ENCODE results near the gene SERPIND1.
"Not testable (repeated sequence)": the region's sequence is repeated elsewhere in the genome, so short reads cannot be mapped to it uniquely, and the experiment has no call there.

Gene SERPIND1

DNA sequence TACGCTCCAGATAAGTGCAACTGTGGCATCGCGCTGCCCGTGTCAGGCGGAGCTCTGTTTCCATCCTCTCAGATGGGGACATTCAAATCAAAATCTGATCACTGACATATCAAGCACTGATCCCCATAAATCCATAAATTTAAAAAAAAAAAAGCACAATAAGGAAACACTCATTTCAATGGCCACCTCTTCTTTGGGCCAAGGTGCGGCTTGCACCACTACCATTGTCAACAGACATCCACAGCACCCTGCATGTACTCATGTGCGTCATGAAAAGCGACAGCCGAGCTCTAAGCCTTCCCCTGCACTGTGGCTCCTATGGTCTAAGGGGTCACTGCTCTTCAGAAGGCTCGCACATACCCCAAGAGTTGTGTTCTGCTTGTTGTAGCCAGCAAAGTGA is 26.7 kb upstream of the SERPIND1 start:
- DNase-seq (ENCODE audit: low read depth, low spot score) = no peak

DNA sequence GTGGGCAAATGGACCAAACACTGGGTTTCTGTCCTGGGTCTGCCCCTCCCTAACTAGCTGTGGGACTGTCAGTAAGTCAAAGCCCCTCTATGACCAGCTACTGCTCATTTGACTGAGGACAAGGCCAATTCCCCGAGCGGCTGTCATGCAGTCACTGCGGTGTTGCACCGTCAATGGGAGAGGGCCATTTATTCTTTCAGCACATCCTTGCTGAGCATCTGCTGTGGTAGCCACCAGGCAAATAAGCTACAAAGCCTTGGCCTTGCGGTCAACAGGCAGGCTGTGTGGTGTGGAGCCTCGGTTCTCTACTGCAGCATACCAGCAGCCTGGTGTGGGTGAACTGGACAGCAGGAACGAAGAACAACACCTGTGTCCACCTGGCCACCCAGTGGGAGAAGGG is 25.8 kb upstream of the SERPIND1 start:
- DNase-seq (ENCODE audit: low read depth, low spot score) = no peak

DNA sequence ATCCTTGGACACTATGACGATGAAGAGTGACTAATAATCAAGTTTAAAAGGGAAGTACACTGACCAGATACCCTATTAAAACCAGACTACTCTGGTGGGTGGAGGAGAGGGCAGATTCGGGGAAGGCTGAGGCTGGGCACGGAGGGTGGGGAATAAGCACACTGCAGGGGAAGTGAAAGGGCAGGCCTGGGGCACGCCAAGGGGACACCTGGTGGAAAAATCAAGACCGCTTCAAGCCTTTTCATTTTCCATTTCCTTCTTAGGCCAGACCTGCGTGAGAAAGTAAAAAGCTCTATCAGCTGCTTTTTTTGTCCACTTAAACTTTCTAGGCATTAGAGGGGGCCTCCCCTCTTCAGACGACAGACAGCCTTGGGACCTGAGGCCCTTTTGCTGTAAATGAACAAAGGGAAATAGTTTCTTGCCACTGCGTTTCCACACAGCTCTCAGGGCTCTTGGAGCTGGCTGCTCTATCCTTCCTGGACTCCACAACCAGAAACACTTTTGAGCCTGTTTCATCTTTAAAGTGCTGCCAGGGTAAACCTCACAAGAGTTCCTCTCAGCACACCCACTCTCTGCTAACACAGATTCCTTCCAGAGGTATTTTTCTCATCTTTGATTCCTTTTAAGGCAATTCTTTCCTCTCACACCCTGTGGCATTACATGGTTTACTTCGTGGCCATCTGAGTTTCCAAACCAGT is 25.0 kb upstream of the SERPIND1 start:
- no peak for DNase-seq (ENCODE audit: low read depth, low spot score)

DNA sequence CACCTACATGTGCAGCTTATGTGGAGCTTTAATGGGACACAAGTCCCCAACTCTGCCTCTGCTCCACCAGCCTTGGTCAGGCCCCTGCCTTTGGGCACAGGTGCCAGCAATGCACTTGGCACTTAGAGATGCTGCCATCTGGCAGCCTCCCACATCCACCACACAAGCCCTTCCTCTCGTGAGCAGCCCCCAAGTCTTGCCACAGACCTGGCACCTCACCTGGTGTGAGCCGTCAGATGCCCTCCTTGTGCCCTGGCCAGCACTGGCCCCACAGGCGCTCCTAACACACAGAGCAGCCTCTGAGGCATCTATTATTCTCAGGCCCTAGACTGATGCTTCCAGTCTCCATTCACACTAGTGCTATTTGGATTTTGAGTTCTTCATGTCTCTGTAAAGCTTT is 24.5 kb upstream of the SERPIND1 start:
- no peak for DNase-seq (ENCODE audit: low read depth, low spot score)

DNA sequence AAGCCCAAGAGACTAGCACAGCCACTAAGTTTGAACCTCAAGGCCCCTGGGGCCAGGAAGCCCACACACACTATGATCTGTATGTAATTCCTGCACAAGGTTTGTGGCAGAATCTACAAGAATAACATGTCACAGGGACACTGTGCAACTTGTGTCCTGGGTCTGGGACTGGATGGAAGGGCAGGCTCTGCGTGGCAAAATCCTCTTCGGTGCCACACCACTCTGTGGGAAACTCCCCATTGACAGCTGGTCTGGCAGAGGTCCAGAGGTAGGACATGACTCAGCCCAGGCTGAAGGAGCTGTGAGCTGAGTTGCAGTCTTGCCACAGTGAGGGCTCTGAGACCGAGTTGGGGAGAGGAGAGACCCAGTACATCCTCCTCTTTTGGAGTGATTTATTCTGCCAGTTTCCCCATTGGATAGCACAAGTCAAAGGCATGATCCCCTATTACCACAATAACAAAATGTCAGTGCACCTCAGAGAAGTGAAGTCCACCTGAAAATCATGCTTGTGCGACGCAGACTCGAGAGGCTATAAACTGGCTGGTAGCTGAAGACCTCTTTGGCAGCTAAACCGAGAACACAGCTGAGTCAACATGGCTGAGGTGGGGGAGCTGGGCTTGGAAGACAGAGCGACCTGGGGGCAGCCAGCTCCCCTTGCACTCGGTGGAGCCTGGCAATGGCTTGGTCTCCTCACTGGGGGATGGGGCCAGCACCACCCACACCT is 23.3 kb upstream of the SERPIND1 start:
- DNase-seq (ENCODE audit: low read depth, low spot score) = no peak

DNA sequence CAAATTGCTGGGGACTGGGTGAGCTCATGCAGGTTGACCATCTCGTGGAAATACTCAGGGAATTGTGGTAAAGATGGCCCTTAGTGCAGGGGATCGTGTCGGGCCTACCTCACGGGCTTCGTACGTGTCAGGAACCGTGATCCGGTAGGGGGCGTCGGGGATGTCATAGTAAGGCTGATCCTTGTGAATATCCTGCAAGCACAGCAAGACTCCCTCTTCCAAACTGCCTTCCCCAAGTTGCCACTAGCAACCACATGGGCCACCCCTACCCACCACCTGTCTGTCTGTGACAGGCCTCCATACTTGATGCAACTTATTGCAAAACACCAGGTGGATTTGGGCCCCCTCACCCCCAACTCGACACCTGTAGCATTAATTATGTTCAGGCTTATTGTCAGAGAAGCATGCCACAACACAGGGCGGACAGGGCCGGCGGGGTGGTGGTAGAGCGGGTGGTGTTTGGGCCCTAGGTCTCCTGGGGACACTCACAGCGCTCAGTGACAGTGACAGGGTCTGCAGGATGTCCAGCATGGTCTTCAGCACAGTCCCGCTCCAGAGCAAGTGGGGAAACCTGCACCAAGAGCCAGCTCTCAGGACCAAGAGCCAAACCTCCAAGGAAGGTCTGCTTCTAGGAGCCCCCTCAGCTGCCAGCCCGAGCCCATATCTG is 22.6 kb upstream of the SERPIND1 start:
- no peak for DNase-seq (ENCODE audit: low read depth, low spot score)

DNA sequence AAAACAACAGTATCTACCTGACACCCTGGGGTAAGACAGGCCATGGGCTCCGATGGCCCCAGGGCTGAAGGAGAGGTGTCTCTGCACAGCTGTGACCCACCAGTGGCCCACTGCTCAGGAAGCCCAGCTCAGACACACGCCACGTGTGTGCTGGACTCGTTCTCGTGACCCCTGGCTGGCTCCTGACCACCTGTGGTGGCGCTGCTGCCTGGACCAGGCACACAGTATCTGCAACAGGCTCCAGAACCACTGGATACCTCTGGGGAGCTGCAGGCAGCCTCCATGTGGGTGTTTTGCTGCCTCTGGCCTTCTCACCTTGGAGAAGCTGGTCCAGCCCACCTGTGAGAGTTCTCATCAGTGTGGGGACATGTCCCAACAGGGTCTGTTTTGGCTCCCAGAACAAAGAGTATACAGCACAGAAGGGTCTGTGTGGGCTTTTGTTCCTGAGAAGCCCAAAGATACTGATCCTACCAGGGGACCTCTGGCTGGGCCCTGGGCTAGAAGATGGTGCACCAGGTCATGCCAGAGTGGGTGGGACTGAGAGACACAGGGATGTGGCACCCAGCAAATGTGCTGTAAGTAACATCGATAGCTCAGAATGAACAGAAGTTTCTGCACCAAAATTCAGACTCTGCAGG is 21.7 kb upstream of the SERPIND1 start:
- DNase-seq (ENCODE audit: low read depth, low spot score) = no peak

DNA sequence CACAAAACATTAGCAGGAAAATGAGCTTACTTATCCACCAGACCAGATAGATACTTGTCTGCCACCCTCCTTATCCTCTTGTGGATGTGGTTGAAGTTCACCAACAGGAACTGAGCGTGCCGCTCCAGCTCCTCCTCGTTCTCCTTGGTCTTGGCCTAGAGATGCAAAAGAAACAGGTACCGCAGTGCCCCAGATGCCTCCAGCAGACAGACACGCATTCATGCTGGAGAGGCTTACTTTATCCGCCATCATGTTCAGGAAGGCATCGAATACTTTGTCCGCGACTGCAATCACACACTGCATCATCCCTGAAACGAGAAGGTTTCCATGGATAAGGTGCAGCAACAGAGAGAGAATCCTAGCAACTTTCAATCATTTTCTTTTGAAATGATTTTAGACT is 21.0 kb upstream of the SERPIND1 start:
- no peak for DNase-seq (ENCODE audit: low read depth, low spot score)

DNA sequence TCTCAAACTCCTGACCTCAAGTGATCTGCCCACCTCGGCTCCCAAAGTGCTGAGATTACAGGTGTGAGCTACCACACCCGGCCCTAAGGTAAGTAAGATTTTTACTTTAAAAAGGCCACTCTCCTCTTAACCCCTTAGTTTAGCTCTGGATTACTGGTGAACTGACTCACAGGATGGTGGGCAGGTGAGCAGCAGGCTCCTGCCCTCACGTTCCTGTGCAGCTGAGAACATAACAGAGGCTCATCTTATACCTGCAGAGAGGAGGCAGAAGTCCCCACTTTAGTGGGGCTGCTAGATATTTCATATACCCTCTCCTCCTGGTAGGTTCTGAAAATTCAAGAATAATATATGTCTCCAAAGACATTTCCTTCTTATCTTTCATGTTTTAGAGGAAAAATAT is 17.1 kb upstream of the SERPIND1 start:
- no peak for DNase-seq (ENCODE audit: low read depth, low spot score)

DNA sequence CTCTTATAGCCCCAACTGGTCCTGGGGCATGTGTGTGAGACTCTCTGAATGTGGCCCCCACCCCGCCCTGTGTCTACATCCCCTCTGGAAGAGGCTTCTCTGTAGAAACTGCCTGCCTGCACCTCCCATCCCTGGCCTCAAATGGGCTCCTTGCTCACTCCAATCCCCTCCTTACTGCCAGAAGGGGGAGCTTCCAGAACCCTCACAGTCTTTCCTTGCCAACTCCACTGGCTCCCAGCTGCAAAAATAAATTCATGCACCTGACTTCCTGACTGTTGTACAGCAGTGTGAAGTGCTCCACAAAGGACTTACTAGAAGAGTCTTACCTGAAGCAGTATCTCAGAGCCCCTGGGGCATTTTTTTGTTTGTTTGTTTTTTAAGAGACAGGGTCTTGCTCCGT is 15.2 kb upstream of the SERPIND1 start:
- no peak for DNase-seq (ENCODE audit: low read depth, low spot score)

DNA sequence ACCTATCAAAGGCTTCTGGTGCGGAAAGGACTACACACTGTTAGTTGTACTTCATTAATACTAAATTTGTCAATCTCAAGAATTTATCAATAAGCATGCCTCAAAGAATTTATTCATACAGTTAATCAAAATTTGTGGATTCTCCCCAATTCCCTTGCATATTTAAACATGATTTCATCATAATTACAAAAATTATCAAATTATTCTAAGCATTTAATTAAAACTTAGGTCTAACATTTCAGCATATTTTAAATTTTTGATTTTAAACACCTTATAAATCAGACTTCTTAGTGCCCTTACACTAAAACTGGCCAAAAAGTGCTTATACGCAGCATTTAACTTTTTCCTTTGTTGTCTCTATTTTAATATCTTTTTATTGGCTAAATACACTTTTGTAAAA is 13.8 kb upstream of the SERPIND1 start:
- no peak for DNase-seq (ENCODE audit: low read depth, low spot score)

DNA sequence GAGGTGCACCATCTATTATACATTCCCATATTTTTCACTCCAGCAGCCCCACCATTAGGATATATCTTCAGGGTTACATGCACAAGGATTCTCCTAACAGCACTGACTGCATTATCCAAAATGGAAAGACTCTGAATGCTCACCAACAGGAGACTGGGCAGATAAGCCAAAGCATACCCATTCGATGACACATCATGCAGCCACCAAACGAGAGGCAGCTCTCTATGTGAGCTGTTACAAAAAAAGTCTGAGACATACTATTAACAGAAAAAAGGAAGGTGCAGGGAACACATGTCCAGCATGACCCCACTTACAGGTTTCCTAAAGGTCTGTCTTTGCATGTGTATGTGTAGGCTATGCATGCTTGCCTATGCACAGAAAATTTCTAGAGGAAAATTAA is 12.4 kb upstream of the SERPIND1 start:
- no peak for DNase-seq (ENCODE audit: low read depth, low spot score)

DNA sequence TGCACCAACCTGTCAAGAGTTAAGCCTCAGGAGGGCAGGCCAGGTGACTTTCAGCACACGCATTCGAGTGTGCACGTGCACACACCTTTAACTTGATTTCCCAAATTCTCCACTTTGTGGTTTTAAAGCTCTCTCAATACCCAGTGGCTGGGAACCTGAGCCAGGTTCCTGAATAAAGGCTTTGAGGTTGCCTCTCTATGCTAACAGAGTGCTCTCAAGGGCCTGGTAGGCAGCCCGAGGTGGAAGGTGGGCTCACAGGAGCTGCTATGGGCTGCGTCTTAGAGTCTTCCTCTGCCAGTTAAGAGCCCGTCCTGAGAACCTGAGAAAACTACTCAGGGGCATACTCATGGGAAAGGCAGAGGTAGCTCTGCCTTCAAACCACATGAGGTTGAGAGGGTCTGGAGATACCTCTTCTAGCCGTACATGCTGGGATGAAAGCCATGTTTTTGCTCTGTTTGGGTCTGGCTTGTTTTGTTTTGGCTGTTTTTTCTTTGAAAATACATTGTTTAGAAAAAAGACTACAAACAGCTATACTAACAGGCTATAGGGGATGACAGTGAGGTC is 11.6 kb upstream of the SERPIND1 start:
- no peak for DNase-seq (ENCODE audit: low read depth, low spot score)

DNA sequence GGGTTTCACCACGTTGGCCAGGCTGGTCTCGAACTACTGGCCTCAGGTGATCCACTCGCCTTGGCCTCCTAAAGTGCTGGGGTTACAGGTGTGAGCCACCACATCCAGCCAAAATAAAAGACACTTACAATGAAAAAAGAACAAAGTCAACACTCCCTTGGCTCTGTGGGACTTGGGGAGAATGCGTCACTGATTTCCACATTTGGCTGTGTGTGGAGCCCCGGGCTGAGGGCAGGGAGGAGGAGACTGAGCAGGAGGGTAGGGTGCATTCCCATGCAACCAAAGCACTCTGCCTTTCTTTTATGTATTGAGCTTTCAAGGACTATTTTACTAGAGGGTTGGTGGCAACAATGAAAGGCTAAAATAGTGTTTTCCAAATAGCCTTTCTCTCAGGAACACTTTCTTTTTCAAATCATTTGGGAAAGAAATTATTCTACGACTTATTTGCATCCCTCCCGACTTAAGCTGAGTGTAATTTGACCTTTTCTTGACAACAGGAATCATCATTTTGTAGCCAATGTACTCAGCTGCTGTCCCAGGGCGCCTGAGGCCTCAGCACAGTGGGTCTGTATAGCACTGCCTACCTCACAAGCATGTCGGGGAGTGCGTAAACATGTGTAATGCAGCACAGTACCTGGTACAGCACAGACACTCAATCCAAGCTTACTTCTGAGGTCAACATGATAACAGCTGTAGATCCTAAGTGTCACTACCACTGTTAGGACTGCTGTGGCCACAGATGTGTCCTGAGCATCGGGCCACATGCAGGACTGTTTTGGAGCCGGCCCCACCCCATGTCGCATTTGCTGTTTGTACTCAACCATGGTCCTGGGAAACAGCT is 10.1 kb upstream of the SERPIND1 start:
- no peak for DNase-seq (ENCODE audit: low read depth, low spot score)

DNA sequence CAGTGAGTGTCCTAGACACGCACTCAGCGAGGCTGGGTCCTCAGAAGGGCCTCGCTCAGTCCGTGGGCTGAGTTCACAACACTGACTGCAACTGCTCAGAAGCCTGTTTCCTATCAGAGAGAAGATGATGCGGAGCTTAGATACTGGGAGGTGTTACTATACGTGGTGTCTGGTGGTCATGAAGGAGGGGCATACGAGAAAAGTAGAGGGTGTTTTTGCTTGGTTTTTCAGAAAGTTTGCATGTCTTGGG is 9.5 kb upstream of the SERPIND1 start:
- no peak for DNase-seq (ENCODE audit: low read depth, low spot score)

DNA sequence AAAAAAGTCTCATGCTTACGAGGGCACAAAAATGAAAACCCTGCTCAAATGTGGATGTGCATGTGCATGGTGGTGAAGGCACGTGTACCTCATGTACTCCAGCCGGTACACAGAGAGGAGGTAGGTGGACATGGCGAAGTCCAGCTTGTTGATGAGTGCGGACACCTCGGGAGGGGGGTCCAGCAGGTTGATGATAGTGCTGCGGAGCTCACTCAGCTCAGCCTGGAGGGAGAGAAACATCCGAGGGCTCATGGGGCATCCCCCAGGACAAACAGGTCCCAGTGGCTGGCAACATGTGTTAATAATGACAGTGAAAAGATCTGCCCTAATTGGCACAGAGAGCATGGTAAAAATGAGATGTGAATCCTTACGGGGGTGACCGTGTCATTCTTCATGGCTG is 9.2 kb upstream of the SERPIND1 start:
- no peak for DNase-seq (ENCODE audit: low read depth, low spot score)

DNA sequence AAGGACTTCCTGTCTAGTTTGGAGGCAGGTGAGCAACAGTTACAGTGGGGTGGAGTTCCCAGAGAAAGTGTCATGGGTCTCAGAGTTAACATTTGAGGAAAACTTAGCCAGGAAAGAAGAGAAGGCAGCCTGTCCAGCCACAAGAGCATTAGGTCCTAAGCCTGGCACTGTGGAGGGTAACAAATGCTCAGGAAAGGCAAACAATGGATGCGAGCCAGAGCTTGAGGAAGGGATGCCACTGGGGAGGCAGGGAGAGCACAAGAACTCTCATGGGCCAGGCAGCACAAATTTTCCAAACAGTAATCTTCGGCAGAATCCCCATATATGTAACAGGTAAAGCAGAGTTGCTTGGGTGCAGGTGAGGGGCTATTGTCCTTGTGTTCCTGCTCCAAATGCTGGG is 8.0 kb upstream of the SERPIND1 start:
- DNase-seq (ENCODE audit: low read depth, low spot score) = no peak

DNA sequence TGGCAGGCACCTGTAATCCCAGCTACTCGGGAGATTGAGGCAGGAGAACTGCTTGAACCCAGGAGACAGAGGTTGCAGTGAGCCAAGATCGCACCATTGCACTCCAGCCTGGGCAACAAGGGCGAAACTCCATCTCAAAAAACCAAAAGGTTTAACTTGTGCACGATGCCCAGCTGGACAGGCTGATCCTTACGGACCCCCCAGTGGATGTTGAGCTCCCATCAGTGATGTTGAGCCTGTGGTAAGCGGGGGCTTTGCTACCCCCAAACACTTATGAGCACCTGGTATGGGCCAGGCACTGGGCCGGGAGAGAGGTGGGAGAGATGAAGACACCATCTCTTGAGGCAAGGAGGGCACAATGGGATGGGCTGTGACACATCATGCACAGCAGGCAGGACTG is 7.4 kb upstream of the SERPIND1 start:
- no peak for DNase-seq (ENCODE audit: low read depth, low spot score)

DNA sequence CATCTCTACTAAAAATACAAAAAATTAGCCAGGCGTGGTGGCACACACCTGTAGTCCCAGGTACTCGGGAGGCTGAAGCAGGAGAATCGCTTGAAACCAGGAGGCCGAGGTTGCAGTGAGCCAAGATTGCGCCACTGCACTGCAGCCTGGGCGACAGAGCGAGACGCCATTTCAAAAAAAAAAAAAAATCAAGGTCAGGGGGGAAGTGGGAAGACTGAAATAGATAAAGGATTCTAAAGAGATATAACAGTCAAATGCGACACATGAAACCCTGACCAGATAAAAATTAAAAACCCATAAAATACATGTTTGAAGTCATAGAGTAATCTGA is 4.5 kb upstream of the SERPIND1 start:
- not testable (repeated sequence) for DNase-seq (ENCODE audit: low read depth, low spot score)

DNA sequence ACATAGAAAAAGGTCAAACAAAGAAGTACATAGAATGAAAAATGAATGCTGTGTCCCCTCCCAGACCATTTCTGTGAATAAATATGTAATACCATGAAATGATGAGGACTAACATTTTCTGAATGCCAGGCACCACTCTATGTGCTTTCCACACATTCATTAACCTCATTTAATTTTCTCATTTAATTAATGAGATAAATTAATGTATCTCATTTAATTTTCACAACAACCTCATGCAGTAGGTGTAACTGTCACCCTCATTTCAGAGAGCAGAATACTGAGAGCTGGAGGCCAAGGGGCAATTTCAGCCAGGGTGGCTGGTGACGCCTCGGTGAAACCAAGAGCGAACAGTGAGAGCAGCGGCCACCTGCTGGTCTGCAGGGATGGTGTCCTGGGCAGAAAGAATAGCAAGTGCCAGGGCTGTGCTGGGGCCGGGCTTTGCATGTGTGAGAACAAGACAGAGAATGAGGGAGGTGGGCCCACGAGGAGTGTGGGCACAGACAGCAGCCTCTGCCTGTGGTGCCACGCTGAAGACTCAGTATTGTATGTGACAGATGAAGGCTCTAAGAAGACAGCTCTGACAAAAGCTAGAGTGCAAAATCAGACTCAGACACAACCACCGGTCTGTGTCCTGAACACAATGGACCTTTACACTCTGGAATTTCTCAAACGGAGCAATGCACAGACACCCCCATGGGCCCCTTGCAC is 1.8 kb upstream of the SERPIND1 start:
- DNase-seq (ENCODE audit: low read depth, low spot score) = no peak

DNA sequence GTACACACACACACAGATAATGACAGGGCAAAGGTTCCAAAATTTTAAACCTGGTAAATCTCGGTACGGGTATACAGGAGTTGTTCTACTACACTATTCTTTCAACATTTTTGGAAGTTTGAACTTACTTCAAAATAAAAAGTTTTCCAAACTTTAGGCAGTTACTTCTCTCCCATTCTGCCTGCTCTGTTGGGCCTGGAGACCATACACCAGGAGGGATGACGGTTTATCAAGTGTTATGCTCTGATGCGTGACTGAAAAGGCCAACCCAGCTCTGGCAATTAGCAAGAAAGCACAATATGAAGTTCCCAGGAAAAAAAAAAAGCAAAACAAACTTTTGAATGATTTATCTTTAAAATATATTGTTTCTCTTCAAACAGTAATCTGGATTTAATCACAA is 969 bp downstream of the SERPIND1 start:
- no peak for DNase-seq (ENCODE audit: low read depth, low spot score)
